Activated CD4-positive, alpha-beta T cell treated with anti-CD3 and anti-CD28 coated beads, Interleukin-2, amount 10 ng/mL, durations not matched to agents 7 days and 5 days (primary cell): ENCODE results near the gene NUCKS1. TPM values are rescaled to one million over a fixed set of nuclear protein-coding genes. Genes with fewer than 3 reads are reported as not detected.

Source experiments
- CTCF ChIA-PET: fragments of 350-600 bp; sonication (Branson Sonifier 250); formaldehyde crosslinking; loops from one replicate; lab custom pipeline; 2021; ENCODE audit warnings: antibody characterized with exemption; lab: Charles Lee
- POLR2A ChIA-PET: fragments of 350-600 bp; sonication (Branson Sonifier 250); formaldehyde crosslinking; loops from one replicate; lab custom pipeline; 2021; ENCODE audit warnings: antibody characterized with exemption; lab: Charles Lee
- DNase-seq: peaks from one replicate; pipeline ENCODE4 v3.0.0-alpha.2; 2020
- H3K27ac Mint-ChIP-seq: one replicate; pipeline ENCODE4 v1.8.0; 2021; ENCODE audit warnings: mild to moderate bottlenecking, moderate library complexity, mixed read lengths
- H3K27me3 Mint-ChIP-seq: one replicate; pipeline ENCODE4 v1.8.0; 2021; ENCODE audit warnings: mixed read lengths
- H3K36me3 Mint-ChIP-seq: one replicate; pipeline ENCODE4 v1.8.0; 2021; ENCODE audit warnings: low read depth, mixed read lengths
- H3K4me1 Mint-ChIP-seq: one replicate; pipeline ENCODE4 v1.8.0; 2021; ENCODE audit warnings: mixed read lengths
- H3K4me3 Mint-ChIP-seq: one replicate; pipeline ENCODE4 v1.8.0; 2021; ENCODE audit warnings: mild to moderate bottlenecking, moderate library complexity, mixed read lengths
- H3K9me3 Mint-ChIP-seq: one replicate; pipeline ENCODE4 v1.8.0; 2021; ENCODE audit warnings: mixed read lengths
- total RNA-seq, 2 experiments: library from RNA; stranded (reverse); gene quantifications; one replicate each; pipeline ENCODE4 v1.2.3, GENCODE V29; 2021

The NUCKS1 gene
- total RNA-seq, 2 experiments from 2014 or later: 218 TPM

- Mint-ChIP-seq H3K27ac (no peak overlapping the region), H3K4me1 (peaks cover 17% of the 10 kb centered on the region), H3K9me3 (no peaks in the 10 kb centered on the region), H3K27me3 (no peaks in the 10 kb centered on the region), H3K36me3 (peaks cover 66% of the 10 kb centered on the region), H3K4me3 (no peak overlapping the region)
- ChIA-PET CTCF (interaction anchor here (1.6 kb wide), 1 partner anchor 59 kb away, joined by 3 read pairs; no protein-coding TSS in a partner anchor), POLR2A (no interaction called here)
- no peak for DNase-seq
Observed at GRCh38 chr1:205716371-205717132, 33.4 kb downstream of the NUCKS1 start.

DNA sequence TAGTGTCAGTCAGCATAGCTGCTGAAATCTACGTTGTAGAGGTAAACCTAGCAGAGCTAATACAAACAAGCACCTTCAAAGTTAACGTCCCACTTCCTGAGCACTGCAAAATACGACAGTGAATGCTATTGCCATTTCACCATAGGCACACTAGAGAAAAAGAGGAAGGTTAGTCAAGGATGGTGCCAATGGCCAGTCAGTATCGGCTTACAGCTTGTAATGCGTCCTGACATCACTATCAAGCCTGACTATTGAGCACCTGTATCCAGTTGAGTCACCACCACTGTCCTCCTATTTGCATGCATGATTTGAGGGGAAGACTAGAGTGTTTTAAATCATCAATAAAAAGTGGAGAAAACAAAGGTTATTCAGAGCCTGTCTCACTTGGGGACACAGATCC is 34.4 kb downstream of the NUCKS1 start:
- H3K9me3 Mint-ChIP-seq: no peaks in the 10 kb centered on the region
- CTCF ChIA-PET: interaction anchor here (0.9 to 1.8 kb wide), 5 partner anchors 10 to 57 kb away, joined by 3 to 5 read pairs (median 3); no protein-coding TSS in a partner anchor
- no peak overlapping the region for H3K27ac Mint-ChIP-seq
- H3K4me3 Mint-ChIP-seq: no peak overlapping the region
- H3K27me3 Mint-ChIP-seq: no peaks in the 10 kb centered on the region
- peaks cover 61% of the 10 kb centered on the region for H3K36me3 Mint-ChIP-seq
- H3K4me1 Mint-ChIP-seq: peaks cover 22% of the 10 kb centered on the region
- POLR2A ChIA-PET: no interaction called here
- DNase-seq: no peak

GRCh38 chr1:205714906-205715246 is 35.1 kb downstream of the NUCKS1 start:
- Mint-ChIP-seq H3K9me3 (no peaks in the 10 kb centered on the region), H3K27ac (no peak overlapping the region), H3K4me1 (peaks cover 18% of the 10 kb centered on the region), H3K36me3 (peaks cover 55% of the 10 kb centered on the region), H3K27me3 (no peaks in the 10 kb centered on the region), H3K4me3 (no peak overlapping the region)
- no peak for DNase-seq
- ChIA-PET POLR2A (interaction anchor here (0.7 kb wide), 1 partner anchor 179 kb away, joined by 5 read pairs; no protein-coding TSS in a partner anchor), CTCF (interaction anchor here (0.6 to 1.8 kb wide), 6 partner anchors 9 to 747 kb away, joined by 3 to 5 read pairs (median 4); partner anchors contain the start of gene AVPR1B)

- ChIA-PET POLR2A (interaction anchor here (0.7 kb wide), 1 partner anchor 179 kb away, joined by 5 read pairs; no protein-coding TSS in a partner anchor), CTCF (interaction anchor here (0.6 to 1.8 kb wide), 7 partner anchors 9 to 746 kb away, joined by 3 to 7 read pairs (median 4); partner anchors contain the start of gene AVPR1B)
- no peak for DNase-seq
- Mint-ChIP-seq H3K27me3 (no peaks in the 10 kb centered on the region), H3K4me3 (no peak overlapping the region), H3K36me3 (peaks cover 52% of the 10 kb centered on the region), H3K27ac (no peak overlapping the region), H3K4me1 (peaks cover 12% of the 10 kb centered on the region), H3K9me3 (no peaks in the 10 kb centered on the region)
Observed at GRCh38 chr1:205714190-205714905, 35.6 kb downstream of the NUCKS1 start.

DNA sequence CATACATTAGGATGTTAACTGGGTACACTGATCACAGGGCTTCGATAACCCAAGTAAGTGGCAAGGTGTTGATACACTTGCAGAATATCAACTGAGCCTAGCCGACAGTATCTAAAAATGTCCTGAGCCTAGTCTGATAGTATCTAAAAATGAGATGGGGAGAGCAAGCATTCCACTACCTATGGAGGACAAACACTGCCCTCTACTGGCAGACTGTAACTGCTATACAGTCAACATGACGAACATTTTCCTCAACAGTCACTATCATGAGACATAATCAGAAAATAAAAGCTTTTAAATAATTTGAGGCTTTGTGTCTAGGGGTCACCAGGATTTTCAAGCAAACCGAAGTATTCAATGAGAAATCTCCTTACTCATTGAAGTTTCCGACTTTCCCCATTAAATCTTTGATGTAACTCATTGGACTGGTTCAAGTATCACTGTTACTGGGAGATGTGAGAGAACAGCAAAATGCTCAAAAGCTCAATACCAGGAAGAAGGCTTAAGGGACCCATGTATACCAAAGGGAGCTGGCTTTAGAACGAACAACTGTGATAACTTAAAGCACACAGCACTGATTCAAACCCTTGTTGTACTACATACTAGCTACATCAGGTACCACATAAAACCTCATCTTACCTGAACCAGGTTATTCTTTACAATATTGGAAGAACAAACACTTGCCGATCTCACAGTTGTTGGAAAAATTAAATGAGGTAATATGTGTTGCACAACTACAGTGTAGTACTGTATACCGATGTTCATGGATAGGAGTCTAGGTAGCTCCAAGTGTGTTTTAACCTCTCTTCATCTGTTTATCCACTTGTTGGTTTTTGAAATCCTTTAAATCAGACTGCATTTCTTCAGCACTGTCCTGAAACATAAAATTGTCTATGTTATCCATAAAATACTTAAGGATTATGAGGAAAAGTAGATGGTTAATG is 38.6 kb downstream of the NUCKS1 start:
- H3K27ac Mint-ChIP-seq: peak overlapping the region; percentile 17
- POLR2A ChIA-PET: no interaction called here
- H3K4me3 Mint-ChIP-seq: no peak overlapping the region
- CTCF ChIA-PET: interaction anchor here (0.6 to 3.6 kb wide), 10 partner anchors 18 to 271 kb away, joined by 3 to 25 read pairs (median 3); no protein-coding TSS in a partner anchor
- DNase-seq: peak; percentile 84
- peaks cover 19% of the 10 kb centered on the region for H3K4me1 Mint-ChIP-seq
- H3K36me3 Mint-ChIP-seq: peaks cover 41% of the 10 kb centered on the region
- H3K27me3 Mint-ChIP-seq: no peaks in the 10 kb centered on the region
- no peaks in the 10 kb centered on the region for H3K9me3 Mint-ChIP-seq

- H3K4me1 Mint-ChIP-seq: peaks cover 19% of the 10 kb centered on the region
- no peak overlapping the region for H3K4me3 Mint-ChIP-seq
- peaks cover 33% of the 10 kb centered on the region for H3K36me3 Mint-ChIP-seq
- no peaks in the 10 kb centered on the region for H3K27me3 Mint-ChIP-seq
- no peaks in the 10 kb centered on the region for H3K9me3 Mint-ChIP-seq
- ChIA-PET CTCF (interaction anchor here (0.9 to 3.6 kb wide), 15 partner anchors 15 to 272 kb away, joined by 3 to 25 read pairs (median 3); no protein-coding TSS in a partner anchor), POLR2A (no interaction called here)
- no peak for DNase-seq
- H3K27ac Mint-ChIP-seq: peak overlapping the region; percentile 46
Observed at GRCh38 chr1:205710201-205711062, 39.5 kb downstream of the NUCKS1 start.

DNA sequence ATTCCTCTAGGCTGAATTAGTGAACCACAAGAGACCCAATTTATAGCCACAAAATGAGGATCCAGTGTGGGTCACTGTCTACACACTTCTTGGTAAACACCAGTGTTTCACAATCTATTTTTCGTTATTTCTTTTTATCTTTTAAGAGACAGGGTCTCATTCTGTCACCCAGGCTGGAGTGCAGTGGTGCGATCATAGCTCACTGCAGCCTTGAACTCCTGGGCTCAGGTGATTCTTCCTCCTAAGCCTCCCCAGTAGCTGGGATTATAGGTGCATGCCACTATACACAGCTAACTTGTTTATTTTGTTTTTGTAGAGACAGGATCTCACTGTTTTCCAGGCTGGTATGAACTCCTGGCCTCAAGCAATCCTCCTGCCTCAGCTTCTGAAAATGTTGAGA is 40.3 kb downstream of the NUCKS1 start:
- Mint-ChIP-seq H3K36me3 (peaks cover 26% of the 10 kb centered on the region), H3K4me1 (peaks cover 23% of the 10 kb centered on the region), H3K27me3 (no peaks in the 10 kb centered on the region), H3K9me3 (no peaks in the 10 kb centered on the region), H3K4me3 (no peak overlapping the region), H3K27ac (no peak overlapping the region)
- ChIA-PET POLR2A (no interaction called here), CTCF (interaction anchor here (0.9 to 3.6 kb wide), 12 partner anchors 9 to 118 kb away, joined by 3 to 25 read pairs (median 4); no protein-coding TSS in a partner anchor)
- DNase-seq: no peak

GRCh38 chr1:205709059-205709398 is 41.0 kb downstream of the NUCKS1 start:
- POLR2A ChIA-PET: no interaction called here
- H3K4me3 Mint-ChIP-seq: no peak overlapping the region
- no peak for DNase-seq
- H3K27me3 Mint-ChIP-seq: no peaks in the 10 kb centered on the region
- no peaks in the 10 kb centered on the region for H3K9me3 Mint-ChIP-seq
- CTCF ChIA-PET: interaction anchor here (0.7 to 3.6 kb wide), 10 partner anchors 8 to 107 kb away, joined by 3 to 25 read pairs (median 4); no protein-coding TSS in a partner anchor
- H3K36me3 Mint-ChIP-seq: peaks cover 23% of the 10 kb centered on the region
- no peak overlapping the region for H3K27ac Mint-ChIP-seq
- H3K4me1 Mint-ChIP-seq: peaks cover 24% of the 10 kb centered on the region

- no peak overlapping the region for H3K27ac Mint-ChIP-seq
- CTCF ChIA-PET: interaction anchor here (0.6 to 0.9 kb wide), 3 partner anchors 49 to 222 kb away, joined by 3 read pairs; no protein-coding TSS in a partner anchor
Observed at GRCh38 chr1:205706601-205707502, 43.1 kb downstream of the NUCKS1 start.

GRCh38 chr1:205704903-205705302 is 45.1 kb downstream of the NUCKS1 start:
- no peak overlapping the region for H3K27ac Mint-ChIP-seq
- H3K9me3 Mint-ChIP-seq: no peaks in the 10 kb centered on the region
- peaks cover 15% of the 10 kb centered on the region for H3K4me1 Mint-ChIP-seq
- no peak for DNase-seq
- ChIA-PET CTCF (interaction anchor here (0.6 to 1.5 kb wide), 3 partner anchors 10 to 1379 kb away, joined by 3 to 5 read pairs (median 3); no protein-coding TSS in a partner anchor), POLR2A (no interaction called here)
- no peaks in the 10 kb centered on the region for H3K27me3 Mint-ChIP-seq
- no peak overlapping the region for H3K4me3 Mint-ChIP-seq
- H3K36me3 Mint-ChIP-seq: peaks cover 18% of the 10 kb centered on the region

More at GRCh38 chr1:205706601-205707502, 43.1 kb downstream of the NUCKS1 start:
- Mint-ChIP-seq H3K4me1 (peaks cover 24% of the 10 kb centered on the region), H3K27me3 (no peaks in the 10 kb centered on the region), H3K9me3 (no peaks in the 10 kb centered on the region), H3K36me3 (peaks cover 23% of the 10 kb centered on the region), H3K4me3 (no peak overlapping the region)
- POLR2A ChIA-PET: no interaction called here
- no peak for DNase-seq
